Measurements from ENCODE around the gene ICAM3. TPM values are rescaled to one million over a fixed set of nuclear protein-coding genes. Genes with fewer than 3 reads are reported as not detected.
"Not testable (repeated sequence)": the region's sequence is repeated elsewhere in the genome, so short reads cannot be mapped to it uniquely, and the experiment has no call there.

ICAM3 gene
- total RNA-seq, 1 donor: 3.6 TPM

GRCh38 chr19:10380313-10381102 lies 41.1 kb upstream of the ICAM3 start, which contains the start of gene TYK2:
TYK2 (minus strand) TSS chr19:10380572; CDS start chr19:10378406, 2,166 bp downstream.
- Histone ChIP-seq H3K27me3 (ENCODE audit: insufficient read depth, low read length) (no peaks in the 10 kb centered on the region), H3K27ac (ENCODE audit: low read depth, low read length) (peak within 1 kb of the TSS; percentile 53), H3K9me3 (ENCODE audit: low read depth, low read length) (no peaks in the 10 kb centered on the region), H3K4me3 (ENCODE audit: insufficient read depth, low read length) (peak within 1 kb of the TSS; percentile 85), H3K4me2 (ENCODE audit: insufficient read depth, low read length) (peak within 1 kb of the TSS; percentile 82), H4K20me1 (ENCODE audit: insufficient read depth, low read length) (no peaks in the 10 kb centered on the region), H3K4me1 (ENCODE audit: insufficient read depth, low read length) (peaks cover 9% of the 10 kb centered on the region), H3K79me2 (ENCODE audit: insufficient read depth, low read length) (peaks cover 12% of the 10 kb centered on the region), H3K36me3 (ENCODE audit: insufficient read depth, low read length) (peaks cover 13% of the 10 kb centered on the region), H2AFZ (ENCODE audit: low read length) (peak within 1 kb of the TSS; percentile 96)
- DNase-seq (ENCODE audit: insufficient read length, low spot score, missing footprints): peak; percentile 100
- no peak for TF ChIP-seq CTCF (IDR thresholded peaks at IDR 0.05; ENCODE audit: extremely low read depth, low read depth, low read length)

- no peak for TF ChIP-seq CTCF (IDR thresholded peaks at IDR 0.05; ENCODE audit: extremely low read depth, low read depth, low read length)
- peak; percentile 72 for DNase-seq (ENCODE audit: insufficient read length, low spot score, missing footprints)
- Histone ChIP-seq H3K9me3 (ENCODE audit: low read depth, low read length) (no peaks in the 10 kb centered on the region), H3K27ac (ENCODE audit: low read depth, low read length) (peak overlapping the region; percentile 53), H2AFZ (ENCODE audit: low read length) (peak overlapping the region; percentile 90), H3K79me2 (ENCODE audit: insufficient read depth, low read length) (peaks cover 12% of the 10 kb centered on the region), H3K4me1 (ENCODE audit: insufficient read depth, low read length) (peaks cover 9% of the 10 kb centered on the region), H3K27me3 (ENCODE audit: insufficient read depth, low read length) (no peaks in the 10 kb centered on the region), H4K20me1 (ENCODE audit: insufficient read depth, low read length) (no peaks in the 10 kb centered on the region), H3K36me3 (ENCODE audit: insufficient read depth, low read length) (peaks cover 19% of the 10 kb centered on the region), H3K4me2 (ENCODE audit: insufficient read depth, low read length) (peak overlapping the region; percentile 73), H3K4me3 (ENCODE audit: insufficient read depth, low read length) (peak overlapping the region; percentile 85)
Observed at GRCh38 chr19:10379880-10380312, 40.5 kb upstream of the ICAM3 start.

- Histone ChIP-seq H4K20me1 (ENCODE audit: insufficient read depth, low read length) (no peaks in the 10 kb centered on the region), H3K4me1 (ENCODE audit: insufficient read depth, low read length) (peaks cover 9% of the 10 kb centered on the region), H3K4me2 (ENCODE audit: insufficient read depth, low read length) (no peak overlapping the region), H3K27me3 (ENCODE audit: insufficient read depth, low read length) (no peaks in the 10 kb centered on the region), H3K27ac (ENCODE audit: low read depth, low read length) (no peak overlapping the region), H2AFZ (ENCODE audit: low read length) (no peak overlapping the region), H3K9me3 (ENCODE audit: low read depth, low read length) (no peaks in the 10 kb centered on the region), H3K36me3 (ENCODE audit: insufficient read depth, low read length) (peaks cover 22% of the 10 kb centered on the region), H3K4me3 (ENCODE audit: insufficient read depth, low read length) (no peak overlapping the region), H3K79me2 (ENCODE audit: insufficient read depth, low read length) (peaks cover 12% of the 10 kb centered on the region)
- no peak for TF ChIP-seq CTCF (IDR thresholded peaks at IDR 0.05; ENCODE audit: extremely low read depth, low read depth, low read length)
- DNase-seq (ENCODE audit: insufficient read length, low spot score, missing footprints): peak; percentile 48
Observed at GRCh38 chr19:10378124-10378523, 38.7 kb upstream of the ICAM3 start.

GRCh38 chr19:10377140-10377640 lies 37.8 kb upstream of the ICAM3 start:
- Histone ChIP-seq H3K36me3 (ENCODE audit: insufficient read depth, low read length) (peaks cover 22% of the 10 kb centered on the region), H3K79me2 (ENCODE audit: insufficient read depth, low read length) (peaks cover 12% of the 10 kb centered on the region)
- not testable (repeated sequence) for H3K4me3 ChIP-seq (ENCODE audit: insufficient read depth, low read length); H3K4me2 ChIP-seq (ENCODE audit: insufficient read depth, low read length); H3K4me1 ChIP-seq (ENCODE audit: insufficient read depth, low read length); H3K9me3 ChIP-seq (ENCODE audit: low read depth, low read length); H4K20me1 ChIP-seq (ENCODE audit: insufficient read depth, low read length); H2AFZ ChIP-seq (ENCODE audit: low read length); DNase-seq (ENCODE audit: insufficient read length, low spot score, missing footprints); H3K27ac ChIP-seq (ENCODE audit: low read depth, low read length); H3K27me3 ChIP-seq (ENCODE audit: insufficient read depth, low read length)

Measured in osteoblast (primary cell).